Mammary epithelial cell (primary cell): Measurements from ENCODE around the gene OR2J3.

ENCODE experiments used
- EZH2 ChIP-seq: IDR thresholded peaks from 2 replicates; pipeline ENCODE4 v1.6.1; 2012; ENCODE audit warnings: low read length, inconsistent platforms, borderline replicate concordance
- TF ChIP-seq, protein P1 (sequence below), 2 donors: IDR thresholded peaks in 1 of 2; conservative IDR thresholded peaks in 1 of 2; 2 replicates each; pipeline ENCODE4 v1.5.1; 2011 to 2012; ENCODE audit warnings: inconsistent platforms in 2 of 2, low read length in 2 of 2, mild to moderate bottlenecking in 2 of 2, control low read depth in 1 of 2, low read depth in 1 of 2; ENCODE audit not compliant: insufficient read depth in 1 of 2; ENCODE audit errors: extremely low read depth in 1 of 2

DNA sequence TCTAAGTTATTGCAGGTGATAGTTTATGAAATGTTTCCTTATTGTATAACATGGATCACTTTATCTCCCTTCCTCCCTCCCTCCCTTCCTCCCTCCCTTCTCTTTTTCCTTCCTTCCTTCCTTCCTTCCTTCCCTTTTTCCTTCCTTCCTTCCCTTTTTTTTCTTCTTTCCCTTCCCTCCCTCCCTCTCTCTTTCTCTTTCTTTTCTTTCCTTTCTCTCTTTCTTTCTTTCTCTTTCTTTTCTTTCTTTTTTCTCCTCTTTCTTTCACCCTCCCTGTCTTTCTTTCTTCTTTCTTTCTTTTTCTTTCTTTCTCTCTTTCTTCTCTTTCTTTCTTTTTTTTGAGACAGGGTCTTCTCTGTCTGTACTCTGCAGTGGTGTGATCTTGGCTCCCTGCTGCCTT lies 26.5 kb upstream of the OR2J3 start:
- TF ChIP-seq, protein P1, sequence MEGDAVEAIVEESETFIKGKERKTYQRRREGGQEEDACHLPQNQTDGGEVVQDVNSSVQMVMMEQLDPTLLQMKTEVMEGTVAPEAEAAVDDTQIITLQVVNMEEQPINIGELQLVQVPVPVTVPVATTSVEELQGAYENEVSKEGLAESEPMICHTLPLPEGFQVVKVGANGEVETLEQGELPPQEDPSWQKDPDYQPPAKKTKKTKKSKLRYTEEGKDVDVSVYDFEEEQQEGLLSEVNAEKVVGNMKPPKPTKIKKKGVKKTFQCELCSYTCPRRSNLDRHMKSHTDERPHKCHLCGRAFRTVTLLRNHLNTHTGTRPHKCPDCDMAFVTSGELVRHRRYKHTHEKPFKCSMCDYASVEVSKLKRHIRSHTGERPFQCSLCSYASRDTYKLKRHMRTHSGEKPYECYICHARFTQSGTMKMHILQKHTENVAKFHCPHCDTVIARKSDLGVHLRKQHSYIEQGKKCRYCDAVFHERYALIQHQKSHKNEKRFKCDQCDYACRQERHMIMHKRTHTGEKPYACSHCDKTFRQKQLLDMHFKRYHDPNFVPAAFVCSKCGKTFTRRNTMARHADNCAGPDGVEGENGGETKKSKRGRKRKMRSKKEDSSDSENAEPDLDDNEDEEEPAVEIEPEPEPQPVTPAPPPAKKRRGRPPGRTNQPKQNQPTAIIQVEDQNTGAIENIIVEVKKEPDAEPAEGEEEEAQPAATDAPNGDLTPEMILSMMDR (conservative IDR thresholded peaks at IDR 0.05 in 1 of 2, IDR thresholded peaks at IDR 0.05 in 1 of 2; ENCODE audit: extremely low read depth in 1 of 2, insufficient read depth in 1 of 2, low read depth in 1 of 2, low read length in 2 of 2): no peak
- no peak for TF ChIP-seq EZH2
